GM18505 (cell line): ENCODE data around the gene ELN.
A peak's percentile ranks its signal among the peaks of the same experiment; 100 is the strongest.

Source experiments
- ATAC-seq: cut with Tn5 transposase; IDR thresholded peaks from one replicate; pipeline ENCODE4 v1.9.1; 2021; ENCODE audit not compliant: unreplicated experiment
- POLR2A ChIP-seq: IDR thresholded peaks from 4 replicates; pipeline ENCODE4 v1.6.1; 2011; ENCODE audit warnings: borderline replicate concordance; ENCODE audit not compliant: insufficient read depth, insufficient read length; ENCODE audit errors: extremely low read depth

Gene ELN

GRCh38 chr7:74063646-74064045 lies 35.7 kb downstream of the ELN start:
- no peak for TF ChIP-seq POLR2A
- ATAC-seq = no peak

DNA sequence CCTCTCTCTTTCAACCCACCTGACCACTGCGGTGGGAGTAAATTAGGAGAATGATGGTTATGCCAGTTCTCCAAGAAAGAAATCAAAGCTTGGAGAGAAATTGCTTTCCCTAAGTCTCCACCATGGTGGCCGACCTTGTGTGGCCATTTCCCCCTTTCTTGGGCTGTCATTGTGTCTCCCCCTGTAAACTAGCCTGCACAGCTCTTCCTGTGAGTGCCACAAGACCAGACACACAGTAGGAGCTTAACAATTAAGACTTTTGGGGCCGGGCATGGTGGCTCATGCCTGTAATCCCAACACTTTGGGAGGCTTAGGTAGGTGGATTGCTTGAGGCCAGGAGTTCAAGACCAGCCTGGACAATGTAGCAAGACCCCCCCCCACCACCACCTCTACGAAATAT lies 36.7 kb downstream of the ELN start:
- TF ChIP-seq POLR2A = no peak
- no peak for ATAC-seq

- no peak for TF ChIP-seq POLR2A
- ATAC-seq = no peak
Measured at GRCh38 chr7:74066626-74067025, 38.7 kb downstream of the ELN start.

- no peak for ATAC-seq
- no peak for TF ChIP-seq POLR2A
Measured at GRCh38 chr7:74068378-74069085, 40.6 kb downstream of the ELN start.

DNA sequence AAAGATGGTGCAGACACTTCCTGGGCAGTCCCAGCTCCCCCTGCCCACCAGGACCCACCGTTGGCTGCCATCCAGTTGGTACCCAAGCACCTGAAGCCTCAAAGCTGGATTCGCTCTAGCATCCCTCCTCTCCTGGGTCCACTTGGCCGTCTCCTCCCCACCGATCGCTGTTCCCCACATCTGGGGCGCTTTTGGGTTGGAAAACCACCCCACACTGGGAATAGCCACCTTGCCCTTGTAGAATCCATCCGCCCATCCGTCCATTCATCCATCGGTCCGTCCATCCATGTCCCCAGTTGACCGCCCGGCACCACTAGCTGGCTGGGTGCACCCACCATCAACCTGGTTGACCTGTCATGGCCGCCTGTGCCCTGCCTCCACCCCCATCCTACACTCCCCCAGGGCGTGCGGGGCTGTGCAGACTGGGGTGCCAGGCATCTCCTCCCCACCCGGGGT lies 41.1 kb downstream of the ELN start:
- no peak for TF ChIP-seq POLR2A
- no peak for ATAC-seq

- TF ChIP-seq POLR2A = no peak
- ATAC-seq = no peak
Measured at GRCh38 chr7:74069790-74070618, 42.0 kb downstream of the ELN start.

DNA sequence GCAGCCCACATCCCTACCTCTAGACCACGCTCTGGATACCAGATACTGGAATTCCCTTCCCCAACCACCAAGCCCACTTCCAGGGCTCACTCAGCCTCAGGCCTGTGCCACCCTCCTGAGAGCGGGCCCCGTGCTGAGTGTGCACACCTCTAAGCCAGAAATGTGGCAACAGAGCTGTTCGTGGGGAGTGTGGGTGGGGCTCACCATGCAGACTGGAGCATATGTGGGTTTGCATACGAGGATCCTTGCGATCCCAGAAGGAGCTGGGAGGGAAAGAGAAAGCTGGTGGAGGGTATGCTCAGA lies 42.6 kb downstream of the ELN start:
- ATAC-seq = no peak
- no peak for TF ChIP-seq POLR2A

DNA sequence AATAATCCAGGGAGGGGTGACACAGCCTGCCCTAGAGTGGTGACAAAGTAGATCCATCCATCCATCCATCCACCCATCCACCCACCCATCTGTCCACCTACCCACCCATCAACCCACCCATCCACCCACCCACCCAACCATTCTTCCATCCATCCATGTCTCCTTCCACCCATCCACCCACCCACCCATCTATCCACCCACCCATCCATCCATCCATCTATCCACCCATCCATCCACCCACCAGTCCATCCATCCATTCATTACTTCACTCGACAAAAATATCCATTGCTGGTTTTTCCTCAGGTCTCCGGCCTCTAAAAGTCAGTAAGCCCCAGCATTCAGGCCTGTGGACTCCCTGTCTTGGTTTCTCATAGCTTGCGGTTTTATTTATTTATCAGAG lies 43.1 kb downstream of the ELN start:
- ATAC-seq = no peak
- TF ChIP-seq POLR2A = no peak

DNA sequence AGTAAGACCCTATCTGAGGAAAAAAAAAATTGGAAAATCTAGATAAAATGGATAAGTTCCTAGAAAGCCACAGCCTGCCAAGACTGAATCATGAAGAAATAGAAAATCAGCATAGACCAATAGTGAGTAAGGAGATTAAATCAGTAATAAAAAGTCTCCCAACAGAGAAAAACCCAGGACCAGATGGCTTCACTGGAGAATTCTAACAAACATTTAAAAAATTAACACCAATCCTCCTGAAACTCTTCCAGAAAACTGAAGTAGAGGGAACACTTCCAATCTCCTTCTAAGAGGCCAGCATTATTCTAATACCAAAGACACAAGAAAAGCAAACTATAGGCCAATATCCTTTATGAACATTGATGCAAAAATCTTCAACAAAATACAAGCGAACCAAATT lies 46.8 kb downstream of the ELN start:
- no peak for TF ChIP-seq POLR2A
- ATAC-seq = no peak

DNA sequence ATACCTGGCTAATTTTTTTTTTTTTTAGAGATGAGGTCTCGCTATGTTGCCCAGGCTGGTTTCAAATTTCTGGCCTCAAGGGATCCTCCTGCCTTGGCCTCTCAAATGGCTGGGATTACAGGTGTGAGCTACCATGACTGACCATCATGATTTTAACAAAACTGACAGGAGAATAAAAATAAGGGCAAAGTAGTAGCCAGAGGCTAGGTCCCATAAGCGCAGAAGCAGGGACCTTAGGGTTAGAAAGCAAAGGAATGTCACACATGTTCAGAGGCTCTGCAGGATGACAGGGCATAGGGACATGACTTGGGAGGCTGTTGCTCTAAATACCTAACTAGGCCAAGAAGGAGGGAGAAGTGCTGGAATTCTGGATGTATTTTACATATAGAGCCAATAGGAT lies 50.5 kb downstream of the ELN start:
- ATAC-seq = no peak
- no peak for TF ChIP-seq POLR2A

GRCh38 chr7:74082770-74083116 lies 54.8 kb downstream of the ELN start:
- ATAC-seq = no peak
- TF ChIP-seq POLR2A = no peak

DNA sequence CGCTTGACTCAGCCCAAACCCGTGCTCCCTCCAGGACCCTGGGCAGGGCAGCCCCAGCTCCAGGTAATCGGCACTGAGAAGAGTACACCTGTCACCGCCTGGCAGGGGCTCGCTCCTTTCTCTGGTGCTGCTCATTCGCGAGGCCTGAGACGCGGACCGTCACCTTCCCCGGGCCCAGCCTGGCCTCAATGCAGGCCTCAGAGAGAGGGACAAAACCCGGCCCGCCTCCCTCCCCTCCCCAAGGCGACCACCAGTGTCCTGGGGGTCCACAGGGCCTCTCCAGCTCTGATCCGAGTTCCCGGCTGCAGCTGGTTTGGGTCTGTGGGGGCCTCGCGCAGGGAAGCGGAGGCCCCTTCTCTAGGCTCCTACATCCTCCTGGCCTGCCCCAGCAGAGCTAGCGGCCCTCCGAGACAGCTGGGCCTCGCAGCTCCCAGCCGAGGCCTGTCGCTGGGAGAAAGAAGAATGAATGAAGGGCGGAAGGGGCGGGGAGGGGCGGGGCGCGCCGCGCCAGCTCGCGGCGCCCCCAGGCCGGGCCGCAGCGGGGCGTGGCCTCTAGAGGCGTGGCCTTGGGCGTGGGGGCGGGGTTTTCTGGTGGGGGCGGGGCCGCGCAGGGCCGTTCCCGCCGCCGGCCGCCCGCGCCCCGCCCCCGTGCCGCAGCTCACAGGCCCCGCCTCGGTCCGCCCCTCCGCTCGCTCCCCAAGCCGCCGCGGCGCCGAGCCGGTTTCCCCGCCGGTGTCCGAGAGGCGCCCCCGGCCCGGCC lies 55.3 kb downstream of the ELN start, which contains the start of gene LIMK1:
Gene LIMK1 (plus strand): TSS at position 688 of the 760 bp plus-strand sequence. CDS start 187 bp downstream, outside the sequence.
- peak; percentile 71 for TF ChIP-seq POLR2A
- peak; percentile 77 for ATAC-seq

- TF ChIP-seq POLR2A = no peak
- ATAC-seq = peak; percentile 44
Measured at GRCh38 chr7:74083928-74084721, 56.2 kb downstream of the ELN start.
